ENCODE data around the gene PARD3. TPM values are rescaled to one million over a fixed set of nuclear protein-coding genes. Genes with fewer than 3 reads are reported as not detected.

PARD3 gene
- total and polyA plus RNA-seq, 7 experiments from 2014 or later, result 0.19 to 1.2 (median 0.43) TPM

DNA sequence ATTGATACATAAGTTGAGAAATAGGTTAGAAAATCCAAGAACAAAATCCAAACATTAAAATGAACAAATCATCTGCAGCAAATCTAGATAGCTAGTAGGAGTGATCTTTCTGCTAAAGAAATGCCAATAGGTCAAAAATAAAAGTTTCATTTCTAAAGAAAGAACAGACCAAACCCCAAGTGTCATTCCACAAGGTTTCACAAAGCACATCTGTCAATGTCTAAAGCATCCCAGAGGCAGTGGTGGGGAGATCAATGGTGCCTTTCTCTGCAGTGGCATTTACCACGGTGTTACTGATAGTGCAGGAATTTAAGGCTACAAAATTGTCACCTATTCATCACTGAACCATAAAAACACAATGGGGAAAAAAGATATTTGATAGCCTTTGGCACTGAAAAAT, 147.9 kb downstream of the PARD3 start:
- DNase-seq, result no peak
- H3K9me3 Mint-ChIP-seq, result peaks cover 0 to 2% (median 0%) of the 10 kb centered on the region in 11 donors
- H3K27ac Mint-ChIP-seq, result no peak overlapping the region
- ATAC-seq, result no peak
- peaks cover 2 to 14% (median 6%) of the 10 kb centered on the region in 5 donors for H3K27me3 Mint-ChIP-seq
- no peaks in the 10 kb centered on the region for H3K27me3 ChIP-seq (ENCODE audit: control insufficient read depth in 2 of 2, insufficient read depth in 2 of 2, low read length in 2 of 2)
- CTCF ChIA-PET, result no interaction called here
- intact Hi-C loops (cut with micrococcal nuclease), result loop anchor here in 1 of 2 donors (5.0 kb wide), 1 partner anchor 360 kb away; no protein-coding TSS in a partner anchor
- no peaks in the 10 kb centered on the region for H3K36me3 Mint-ChIP-seq
- no peak overlapping the region for H3K4me3 Mint-ChIP-seq
- H3K9me3 ChIP-seq (ENCODE audit: control insufficient read depth in 2 of 3, low read length in 3 of 3), result no peaks in the 10 kb centered on the region
- H3K36me3 ChIP-seq (ENCODE audit: control insufficient read depth in 2 of 3, insufficient read depth in 3 of 3, low read length in 3 of 3), result no peaks in the 10 kb centered on the region
- POLR2A ChIA-PET, result no interaction called here
- no peaks in the 10 kb centered on the region for H3K4me1 Mint-ChIP-seq
- no peaks in the 10 kb centered on the region for H3K4me1 ChIP-seq (ENCODE audit: control insufficient read depth in 2 of 2, insufficient read depth in 2 of 2, low read length in 2 of 2)
- H3K27ac ChIP-seq (ENCODE audit: low read depth, low read length), result no peak overlapping the region
- no peak overlapping the region for H3K4me3 ChIP-seq (ENCODE audit: low read length)

DNA sequence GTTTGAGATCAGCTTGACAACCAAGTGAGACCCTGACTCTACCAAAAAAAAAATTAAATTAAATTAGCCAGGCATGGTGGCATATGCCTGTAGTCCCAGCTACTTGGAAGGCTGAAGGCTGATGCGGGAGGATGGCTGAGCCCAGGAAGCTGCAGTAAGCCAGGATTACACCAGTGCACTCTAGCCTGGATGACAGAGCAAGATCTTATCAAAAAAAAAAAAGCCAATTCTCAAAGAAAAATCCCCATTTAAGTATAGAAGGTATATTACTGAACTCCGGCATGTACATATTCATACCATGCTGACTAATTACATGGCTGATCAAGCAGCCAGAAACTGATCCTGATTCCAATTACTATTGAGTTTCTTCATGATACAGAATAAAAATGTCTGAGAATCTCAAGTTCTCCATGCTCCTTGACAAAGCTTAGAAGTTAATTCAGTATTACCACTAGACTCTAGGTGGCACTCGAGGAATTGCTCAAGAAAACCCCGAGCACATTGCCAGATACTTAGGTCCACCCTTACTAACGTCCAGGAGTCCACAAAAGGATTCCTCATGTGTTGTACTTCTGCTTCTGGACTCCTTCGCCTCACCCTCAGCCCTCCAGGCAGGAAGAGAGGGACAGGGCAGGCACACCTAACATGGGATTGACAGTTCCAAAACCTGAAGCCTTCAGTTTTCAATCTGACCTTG, 148.9 kb downstream of the PARD3 start:
- no peak overlapping the region for H3K4me3 ChIP-seq (ENCODE audit: low read length)
- CTCF ChIA-PET, result interaction anchor here (0.8 kb wide), 1 partner anchor 19 kb away, joined by 3 read pairs; no protein-coding TSS in a partner anchor
- no peaks in the 10 kb centered on the region for H3K36me3 Mint-ChIP-seq

DNA sequence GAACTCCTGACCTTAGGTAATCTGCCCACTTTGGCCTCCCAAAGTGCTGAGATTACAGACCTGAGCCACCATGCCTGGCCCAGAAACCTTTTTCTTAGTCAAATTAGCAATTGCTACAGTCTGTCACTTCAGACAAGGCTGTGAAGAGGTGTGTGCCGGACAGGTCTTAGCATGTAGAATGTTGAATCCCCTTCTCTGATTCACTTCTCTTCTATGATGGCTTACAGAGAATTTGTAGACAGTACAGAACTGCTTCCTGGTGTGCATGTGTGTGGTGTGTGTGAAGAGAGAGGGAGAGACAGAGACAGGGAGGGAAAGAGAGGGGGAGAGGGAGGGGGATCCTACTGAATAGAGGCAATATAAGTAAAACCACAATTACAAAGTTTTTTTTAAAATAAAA, 150.4 kb downstream of the PARD3 start:
- ATAC-seq (no peak), DNase-seq (no peak)
- Histone ChIP-seq H3K4me1 (ENCODE audit: control insufficient read depth in 2 of 2, insufficient read depth in 2 of 2, low read length in 2 of 2) (no peaks in the 10 kb centered on the region), H3K27ac (ENCODE audit: low read depth, low read length) (no peak overlapping the region), H3K9me3 (ENCODE audit: control insufficient read depth in 2 of 3, low read length in 3 of 3) (no peaks in the 10 kb centered on the region), H3K4me3 (ENCODE audit: low read length) (no peak overlapping the region), H3K27me3 (ENCODE audit: control insufficient read depth in 2 of 2, insufficient read depth in 2 of 2, low read length in 2 of 2) (no peaks in the 10 kb centered on the region), H3K36me3 (ENCODE audit: control insufficient read depth in 2 of 3, insufficient read depth in 3 of 3, low read length in 3 of 3) (no peaks in the 10 kb centered on the region)
- CTCF ChIA-PET, result interaction anchor here (0.6 kb wide), 1 partner anchor 102 kb away, joined by 3 read pairs; no protein-coding TSS in a partner anchor
- POLR2A ChIA-PET, result no interaction called here
- Mint-ChIP-seq H3K9me3 (peaks cover 0 to 2% (median 0%) of the 10 kb centered on the region in 11 donors), H3K36me3 (no peaks in the 10 kb centered on the region), H3K27me3 (peaks cover 2 to 14% (median 9%) of the 10 kb centered on the region in 5 donors), H3K4me3 (no peak overlapping the region), H3K4me1 (no peaks in the 10 kb centered on the region), H3K27ac (no peak overlapping the region)
- intact Hi-C loops (cut with micrococcal nuclease), result loop anchor here in 1 of 2 donors (5.0 kb wide), 1 partner anchor 363 kb away; no protein-coding TSS in a partner anchor

More for the DNA sequence above, 148.9 kb downstream of the PARD3 start:
- POLR2A ChIA-PET, result no interaction called here
- ATAC-seq (peak; percentile 29), DNase-seq (peak in 1 of 9 donors; percentile 5)
- H3K27me3 Mint-ChIP-seq, result peaks cover 2 to 14% (median 9%) of the 10 kb centered on the region in 5 donors
- Histone ChIP-seq H3K4me1 (ENCODE audit: control insufficient read depth in 2 of 2, insufficient read depth in 2 of 2, low read length in 2 of 2) (no peaks in the 10 kb centered on the region), H3K36me3 (ENCODE audit: control insufficient read depth in 2 of 3, insufficient read depth in 3 of 3, low read length in 3 of 3) (no peaks in the 10 kb centered on the region), H3K27ac (ENCODE audit: low read depth, low read length) (no peak overlapping the region), H3K9me3 (ENCODE audit: control insufficient read depth in 2 of 3, low read length in 3 of 3) (no peaks in the 10 kb centered on the region), H3K27me3 (ENCODE audit: control insufficient read depth in 2 of 2, insufficient read depth in 2 of 2, low read length in 2 of 2) (no peaks in the 10 kb centered on the region)
- peaks cover 0 to 2% (median 0%) of the 10 kb centered on the region in 11 donors for H3K9me3 Mint-ChIP-seq
- no peak overlapping the region for H3K4me3 Mint-ChIP-seq
- intact Hi-C loops (cut with micrococcal nuclease), result loop anchor here in 1 of 2 donors (5.0 kb wide), 1 partner anchor 361 kb away; no protein-coding TSS in a partner anchor
- H3K4me1 Mint-ChIP-seq, result no peaks in the 10 kb centered on the region
- H3K27ac Mint-ChIP-seq, result no peak overlapping the region

DNA sequence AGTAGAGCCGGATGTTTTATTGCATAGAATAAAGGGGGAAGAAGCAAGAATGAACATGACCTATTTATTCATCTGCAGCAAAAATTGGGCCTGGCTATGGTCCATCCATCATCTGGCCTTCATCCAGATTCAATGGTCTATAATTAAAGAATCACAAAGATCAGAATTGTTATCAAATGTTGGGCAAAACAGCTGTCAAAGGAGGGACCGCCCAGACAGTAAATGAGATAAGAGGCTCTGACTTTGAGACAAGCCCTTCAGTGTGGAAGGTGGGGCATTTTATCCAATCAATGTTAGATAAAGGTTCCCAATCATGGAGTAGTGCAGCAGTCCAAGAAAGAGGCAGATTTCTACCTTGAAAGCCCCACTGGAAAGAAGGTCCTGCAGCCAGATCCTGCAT, 153.5 kb downstream of the PARD3 start:
- ATAC-seq (no peak), DNase-seq (no peak)
- ChIA-PET CTCF (no interaction called here), POLR2A (no interaction called here)
- H3K27me3 Mint-ChIP-seq, result peaks cover 0 to 20% (median 0%) of the 10 kb centered on the region in 5 donors
- no peaks in the 10 kb centered on the region for H3K27me3 ChIP-seq (ENCODE audit: control insufficient read depth in 2 of 2, insufficient read depth in 2 of 2, low read length in 2 of 2)
- H3K27ac ChIP-seq (ENCODE audit: low read depth, low read length), result no peak overlapping the region
- no peaks in the 10 kb centered on the region for H3K36me3 Mint-ChIP-seq
- H3K4me3 ChIP-seq (ENCODE audit: low read length), result no peak overlapping the region
- no peak overlapping the region for H3K27ac Mint-ChIP-seq
- no peaks in the 10 kb centered on the region for H3K4me1 ChIP-seq (ENCODE audit: control insufficient read depth in 2 of 2, insufficient read depth in 2 of 2, low read length in 2 of 2)
- no peaks in the 10 kb centered on the region for H3K4me1 Mint-ChIP-seq
- H3K9me3 ChIP-seq (ENCODE audit: control insufficient read depth in 2 of 3, low read length in 3 of 3), result no peaks in the 10 kb centered on the region
- intact Hi-C loops (cut with micrococcal nuclease), result no loop called here
- H3K36me3 ChIP-seq (ENCODE audit: control insufficient read depth in 2 of 3, insufficient read depth in 3 of 3, low read length in 3 of 3), result no peaks in the 10 kb centered on the region
- no peaks in the 10 kb centered on the region for H3K9me3 Mint-ChIP-seq
- H3K4me3 Mint-ChIP-seq, result no peak overlapping the region

DNA sequence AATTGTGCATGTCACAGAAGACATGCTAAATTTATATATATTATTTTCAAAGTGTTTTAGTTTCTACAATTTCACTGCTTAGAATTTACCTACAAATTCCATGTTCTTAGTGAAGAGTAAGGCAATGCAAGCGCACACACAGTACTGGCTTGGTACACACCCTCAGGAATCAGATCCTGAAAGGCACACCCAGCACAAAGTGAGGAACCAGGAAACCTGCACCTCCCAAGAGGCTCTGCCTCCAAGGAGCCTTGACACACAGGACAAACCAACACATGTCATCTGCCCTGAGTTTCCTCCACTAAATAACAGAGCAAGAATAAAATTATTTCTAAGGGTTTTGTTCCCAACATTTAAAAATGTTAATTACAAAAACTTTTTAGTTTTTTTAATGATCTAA, 156.2 kb downstream of the PARD3 start:
- ATAC-seq (no peak), DNase-seq (no peak)
- H3K36me3 Mint-ChIP-seq, result no peaks in the 10 kb centered on the region
- no peaks in the 10 kb centered on the region for H3K9me3 Mint-ChIP-seq
- Histone ChIP-seq H3K4me3 (ENCODE audit: low read length) (no peak overlapping the region), H3K4me1 (ENCODE audit: control insufficient read depth in 2 of 2, insufficient read depth in 2 of 2, low read length in 2 of 2) (no peaks in the 10 kb centered on the region), H3K36me3 (ENCODE audit: control insufficient read depth in 2 of 3, insufficient read depth in 3 of 3, low read length in 3 of 3) (no peaks in the 10 kb centered on the region), H3K27ac (ENCODE audit: low read depth, low read length) (no peak overlapping the region), H3K27me3 (ENCODE audit: control insufficient read depth in 2 of 2, insufficient read depth in 2 of 2, low read length in 2 of 2) (no peaks in the 10 kb centered on the region), H3K9me3 (ENCODE audit: control insufficient read depth in 2 of 3, low read length in 3 of 3) (no peaks in the 10 kb centered on the region)
- no peak overlapping the region for H3K4me3 Mint-ChIP-seq
- ChIA-PET POLR2A (no interaction called here), CTCF (no interaction called here)
- peaks cover 0 to 16% (median 5%) of the 10 kb centered on the region in 5 donors for H3K27me3 Mint-ChIP-seq
- H3K27ac Mint-ChIP-seq, result no peak overlapping the region
- intact Hi-C loops (cut with micrococcal nuclease), result no loop called here
- peaks cover 0 to 4% (median 0%) of the 10 kb centered on the region in 7 donors for H3K4me1 Mint-ChIP-seq

DNA sequence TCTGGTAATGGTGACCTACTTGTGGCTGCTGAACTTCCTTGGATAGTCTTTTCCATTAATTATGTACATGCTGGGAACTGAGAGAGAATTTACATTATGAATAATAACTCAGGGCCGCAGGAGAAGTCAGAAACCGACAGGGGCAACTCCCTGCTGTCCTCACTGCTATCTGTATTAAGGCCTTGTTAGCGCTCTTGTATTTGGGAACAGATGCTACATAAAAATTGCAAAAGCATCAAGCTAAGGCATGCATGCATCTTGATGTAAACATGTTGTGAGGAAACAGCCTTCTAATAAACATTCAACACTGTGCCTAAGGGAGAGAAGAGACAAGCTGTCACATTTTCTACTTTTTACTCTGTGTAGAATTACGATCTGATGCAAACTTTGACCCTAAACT, 158.4 kb downstream of the PARD3 start:
- H3K4me1 Mint-ChIP-seq, result peaks cover 0 to 4% (median 0%) of the 10 kb centered on the region in 7 donors
- ATAC-seq, result no peak
- no peaks in the 10 kb centered on the region for H3K36me3 Mint-ChIP-seq
- intact Hi-C loops (cut with micrococcal nuclease), result no loop called here
- no peak overlapping the region for H3K27ac Mint-ChIP-seq
- H3K9me3 ChIP-seq (ENCODE audit: control insufficient read depth in 2 of 3, low read length in 3 of 3), result no peaks in the 10 kb centered on the region
- no peaks in the 10 kb centered on the region for H3K27me3 ChIP-seq (ENCODE audit: control insufficient read depth in 2 of 2, insufficient read depth in 2 of 2, low read length in 2 of 2)
- peaks cover 0 to 16% (median 1%) of the 10 kb centered on the region in 5 donors for H3K27me3 Mint-ChIP-seq
- no peaks in the 10 kb centered on the region for H3K4me1 ChIP-seq (ENCODE audit: control insufficient read depth in 2 of 2, insufficient read depth in 2 of 2, low read length in 2 of 2)
- H3K36me3 ChIP-seq (ENCODE audit: control insufficient read depth in 2 of 3, insufficient read depth in 3 of 3, low read length in 3 of 3), result no peaks in the 10 kb centered on the region
- H3K27ac ChIP-seq (ENCODE audit: low read depth, low read length), result no peak overlapping the region
- no peak overlapping the region for H3K4me3 Mint-ChIP-seq
- ChIA-PET CTCF (no interaction called here), POLR2A (no interaction called here)
- H3K9me3 Mint-ChIP-seq, result no peaks in the 10 kb centered on the region
- no peak for DNase-seq
- no peak overlapping the region for H3K4me3 ChIP-seq (ENCODE audit: low read length)

All from naive thymus-derived CD4-positive, alpha-beta T cell (primary cell).